Fibroblast of lung (primary cell): ENCODE results near the gene INF2. TPM values are rescaled to one million over a fixed set of nuclear protein-coding genes. Genes with fewer than 3 reads are reported as not detected.

Experiments
- DNase-seq, 2 donors: peaks; one replicate each; pipeline versions ENCODE4 v3.0.0 to v3.0.0-alpha.2; 2010; ENCODE audit warnings: low read depth in 2 of 2
- H2AFZ ChIP-seq: 2 replicates; pipeline ENCODE4 v1.5.1; 2012; ENCODE audit warnings: low read length, control low read depth, inconsistent platforms
- H3K27ac ChIP-seq: 2 replicates; pipeline ENCODE4 v1.5.1; 2011; ENCODE audit warnings: low read length, control low read depth; ENCODE audit not compliant: insufficient read depth
- H3K27me3 ChIP-seq: 2 replicates; pipeline ENCODE4 v1.5.1; 2011; ENCODE audit warnings: mild to moderate bottlenecking, low read length; ENCODE audit not compliant: control insufficient read depth, insufficient read depth
- H3K36me3 ChIP-seq: 2 replicates; pipeline ENCODE4 v1.5.1; 2011; ENCODE audit warnings: low read length; ENCODE audit not compliant: control insufficient read depth, insufficient read depth
- H3K4me1 ChIP-seq: 2 replicates; pipeline ENCODE4 v1.5.1; 2011; ENCODE audit warnings: low read length; ENCODE audit not compliant: control insufficient read depth, insufficient read depth; ENCODE audit errors: extremely low read depth
- H3K4me2 ChIP-seq: 2 replicates; pipeline ENCODE4 v1.5.1; 2011; ENCODE audit warnings: low read length, control low read depth; ENCODE audit not compliant: insufficient read depth; ENCODE audit errors: extremely low read depth
- H3K4me3 ChIP-seq, 4 experiments: fragments of 200-600 bp in 1 of 4; sonication (generic) in 1 of 4; replicated peaks in 1 of 4; 2 replicates each; pipeline ENCODE4 v1.5.1; 2011 to 2016; ENCODE audit warnings: low read length in 4 of 4, low read depth in 3 of 4, mild to moderate bottlenecking in 3 of 4, control low read depth in 2 of 4, inconsistent platforms in 1 of 4, mixed read lengths in 1 of 4; ENCODE audit not compliant: insufficient read depth in 1 of 4; ENCODE audit errors: control extremely low read depth in 1 of 4
- H3K79me2 ChIP-seq: 2 replicates; pipeline ENCODE4 v1.5.1; 2012; ENCODE audit warnings: mild to moderate bottlenecking, low read length, inconsistent platforms; ENCODE audit not compliant: control insufficient read depth, insufficient read depth
- H3K9ac ChIP-seq: 2 replicates; pipeline ENCODE4 v1.5.1; 2011; ENCODE audit warnings: mild to moderate bottlenecking, low read length, control low read depth; ENCODE audit not compliant: insufficient read depth
- H3K9me3 ChIP-seq: 2 replicates; pipeline ENCODE4 v1.5.1; 2012; ENCODE audit warnings: low read depth, low read length; ENCODE audit not compliant: control insufficient read depth, insufficient read depth
- H4K20me1 ChIP-seq: 2 replicates; pipeline ENCODE4 v1.5.1; 2011; ENCODE audit warnings: low read length; ENCODE audit not compliant: control insufficient read depth, insufficient read depth; ENCODE audit errors: extremely low read depth
- EZH2 ChIP-seq: IDR thresholded peaks from 2 replicates; pipeline ENCODE4 v1.5.1; 2012; ENCODE audit warnings: low read length, control low read depth, mild to moderate bottlenecking; ENCODE audit errors: missing control alignments
- polyA plus RNA-seq, 2 donors: library from polyadenylated mRNA; depleted of rRNA in 1 of 2; stranded (reverse) in 1 of 2; unstranded in 1 of 2; fragments of >200 nt; gene quantifications; 2 replicates each; pipeline ENCODE4 v1.2.1, GENCODE V29; 2011 to 2012; ENCODE audit warnings: missing spikeins in 1 of 2
- total RNA-seq: library from RNA; depleted of rRNA; stranded (reverse); fragments of >200 nt; gene quantifications from 2 replicates; pipeline ENCODE4 v1.2.1, GENCODE V29; 2014
- TF ChIP-seq, protein P1 (sequence below), 2 donors: IDR thresholded peaks in 1 of 2; conservative IDR thresholded peaks in 1 of 2; 1 replicate in 1 of 2; 2 replicates in 1 of 2; pipeline ENCODE4 v1.5.1; 2011 to 2012; ENCODE audit warnings: low read length in 2 of 2, control low read depth in 1 of 2, inconsistent platforms in 1 of 2, low read depth in 1 of 2, mild to moderate bottlenecking in 1 of 2

INF2 gene
- total and polyA plus RNA-seq, 2 donors (not counting 1 experiment from before 2014, with no cell fraction given): 19.8 to 50.9 TPM

DNA sequence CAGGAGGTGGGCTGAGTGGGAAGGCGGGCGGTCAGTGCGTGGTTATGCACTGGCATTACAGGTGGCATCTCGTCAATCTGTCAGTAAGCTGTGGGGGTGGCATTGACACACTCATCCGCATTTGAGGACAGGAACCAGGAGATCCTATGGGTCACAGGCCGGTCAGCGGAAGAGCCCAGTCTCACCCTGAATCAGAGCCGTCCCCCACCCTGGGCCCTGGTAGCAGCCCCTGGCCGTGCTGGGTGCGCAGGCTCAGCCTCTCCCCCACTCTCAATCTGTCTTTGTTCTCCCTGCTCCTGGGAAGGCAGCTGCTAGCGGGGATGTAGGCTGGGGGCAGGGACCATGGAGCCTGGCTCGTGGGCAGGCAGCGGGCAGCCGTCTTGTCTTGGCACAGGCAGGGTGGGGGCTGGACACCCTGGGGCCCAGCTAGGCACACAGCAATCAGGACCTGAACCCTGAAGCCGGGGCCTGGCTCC, 5.1 kb downstream of the INF2 start:
- H3K9ac ChIP-seq: no peak overlapping the region
- no peaks in the 10 kb centered on the region for H3K9me3 ChIP-seq
- H3K27me3 ChIP-seq: no peaks in the 10 kb centered on the region
- H3K36me3 ChIP-seq: peaks cover 29% of the 10 kb centered on the region
- H3K4me1 ChIP-seq: peaks cover 38% of the 10 kb centered on the region
- H3K27ac ChIP-seq: no peak overlapping the region
- no peak for DNase-seq
- H4K20me1 ChIP-seq: peaks cover 3% of the 10 kb centered on the region
- H3K79me2 ChIP-seq: peaks cover 99% of the 10 kb centered on the region
- TF ChIP-seq, protein P1, sequence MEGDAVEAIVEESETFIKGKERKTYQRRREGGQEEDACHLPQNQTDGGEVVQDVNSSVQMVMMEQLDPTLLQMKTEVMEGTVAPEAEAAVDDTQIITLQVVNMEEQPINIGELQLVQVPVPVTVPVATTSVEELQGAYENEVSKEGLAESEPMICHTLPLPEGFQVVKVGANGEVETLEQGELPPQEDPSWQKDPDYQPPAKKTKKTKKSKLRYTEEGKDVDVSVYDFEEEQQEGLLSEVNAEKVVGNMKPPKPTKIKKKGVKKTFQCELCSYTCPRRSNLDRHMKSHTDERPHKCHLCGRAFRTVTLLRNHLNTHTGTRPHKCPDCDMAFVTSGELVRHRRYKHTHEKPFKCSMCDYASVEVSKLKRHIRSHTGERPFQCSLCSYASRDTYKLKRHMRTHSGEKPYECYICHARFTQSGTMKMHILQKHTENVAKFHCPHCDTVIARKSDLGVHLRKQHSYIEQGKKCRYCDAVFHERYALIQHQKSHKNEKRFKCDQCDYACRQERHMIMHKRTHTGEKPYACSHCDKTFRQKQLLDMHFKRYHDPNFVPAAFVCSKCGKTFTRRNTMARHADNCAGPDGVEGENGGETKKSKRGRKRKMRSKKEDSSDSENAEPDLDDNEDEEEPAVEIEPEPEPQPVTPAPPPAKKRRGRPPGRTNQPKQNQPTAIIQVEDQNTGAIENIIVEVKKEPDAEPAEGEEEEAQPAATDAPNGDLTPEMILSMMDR (conservative IDR thresholded peaks at IDR 0.05 in 1 of 2, IDR thresholded peaks at IDR 0.05 in 1 of 2; ENCODE audit: low read depth in 1 of 2, low read length in 2 of 2): no peak
- TF ChIP-seq EZH2: no peak
- no peak overlapping the region for H3K4me3 ChIP-seq
- H3K4me2 ChIP-seq: no peak overlapping the region
- no peak overlapping the region for H2AFZ ChIP-seq

DNA sequence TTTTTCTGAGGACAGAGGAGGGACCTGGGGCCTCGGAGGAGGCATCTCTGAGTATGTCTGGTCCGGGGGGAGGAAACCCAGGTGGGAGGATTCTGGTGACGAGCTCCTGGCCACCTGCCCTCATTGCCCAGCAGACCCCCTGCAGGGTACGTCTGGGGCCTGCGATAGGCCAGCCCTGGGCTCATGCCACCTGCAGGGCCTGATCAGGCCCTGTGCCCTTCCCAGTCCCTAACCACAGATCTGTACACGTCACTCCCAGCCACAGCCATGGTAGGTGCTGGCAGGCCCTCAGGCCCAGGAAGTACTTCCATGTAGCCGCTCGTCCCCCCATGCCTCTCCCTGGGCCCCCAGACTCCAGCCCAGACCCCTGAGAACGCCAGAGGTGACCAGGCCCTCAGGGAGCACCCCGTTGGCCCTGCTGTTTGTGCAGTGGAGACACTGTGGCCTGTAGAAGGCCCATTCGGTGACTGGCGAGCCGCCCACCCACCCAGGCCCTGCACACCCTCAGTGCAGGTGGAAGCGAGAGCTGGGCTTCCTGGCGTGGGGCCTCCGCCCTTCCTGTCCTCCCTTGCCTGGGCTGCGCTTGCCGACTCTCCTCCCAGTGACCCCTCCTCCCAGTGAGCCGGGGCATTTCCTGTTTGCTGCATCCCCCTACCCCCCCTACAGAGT, 5.7 kb downstream of the INF2 start:
- DNase-seq: peak in 1 of 2 donors; percentile 56
- Histone ChIP-seq H3K27ac (no peak overlapping the region), H3K79me2 (peaks cover 99% of the 10 kb centered on the region), H4K20me1 (peaks cover 3% of the 10 kb centered on the region), H3K4me2 (no peak overlapping the region), H3K9ac (no peak overlapping the region), H3K4me3 (no peak overlapping the region), H3K4me1 (peaks cover 40% of the 10 kb centered on the region), H3K36me3 (peaks cover 29% of the 10 kb centered on the region), H3K9me3 (no peaks in the 10 kb centered on the region), H2AFZ (no peak overlapping the region), H3K27me3 (no peaks in the 10 kb centered on the region)
- TF ChIP-seq, protein P1 (conservative IDR thresholded peaks at IDR 0.05 in 1 of 2, IDR thresholded peaks at IDR 0.05 in 1 of 2; ENCODE audit: low read depth in 1 of 2, low read length in 2 of 2): no peak
- no peak for TF ChIP-seq EZH2

DNA sequence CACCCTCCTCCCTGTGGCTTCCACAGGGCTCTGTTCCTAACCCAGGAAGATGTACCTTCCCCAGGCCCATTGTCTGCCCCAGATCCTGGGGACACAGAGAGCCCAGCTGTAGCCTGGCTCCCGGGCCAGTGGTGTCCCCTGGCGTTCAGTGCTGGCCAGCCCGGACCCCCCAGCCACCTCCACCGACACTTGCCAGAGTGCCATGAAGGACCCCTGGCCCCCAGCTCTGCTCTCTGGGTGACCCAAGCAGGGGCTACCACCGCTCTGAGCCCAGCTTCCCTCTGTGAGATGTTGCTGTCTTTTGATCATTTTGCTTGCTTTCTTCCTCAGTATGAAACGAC, 6.2 kb downstream of the INF2 start:
- H3K36me3 ChIP-seq: peaks cover 28% of the 10 kb centered on the region
- H3K27me3 ChIP-seq: no peaks in the 10 kb centered on the region
- DNase-seq: no peak
- H2AFZ ChIP-seq: no peak overlapping the region
- peaks cover 3% of the 10 kb centered on the region for H4K20me1 ChIP-seq
- peaks cover 40% of the 10 kb centered on the region for H3K4me1 ChIP-seq
- H3K9me3 ChIP-seq: no peaks in the 10 kb centered on the region
- TF ChIP-seq EZH2: no peak
- TF ChIP-seq, protein P1 (conservative IDR thresholded peaks at IDR 0.05 in 1 of 2, IDR thresholded peaks at IDR 0.05 in 1 of 2; ENCODE audit: low read depth in 1 of 2, low read length in 2 of 2): no peak
- peaks cover 98% of the 10 kb centered on the region for H3K79me2 ChIP-seq
- no peak overlapping the region for H3K9ac ChIP-seq
- no peak overlapping the region for H3K27ac ChIP-seq
- H3K4me3 ChIP-seq: no peak overlapping the region
- no peak overlapping the region for H3K4me2 ChIP-seq
